Measurements from ENCODE around the gene TMCC2.

GRCh38 chr1:205258261-205258691 lies 30.5 kb downstream of the TMCC2 start:
- no peak for TF ChIP-seq CTCF (IDR thresholded peaks at IDR 0.05 in 2 of 3, conservative IDR thresholded peaks at IDR 0.05 in 1 of 3; ENCODE audit: borderline replicate concordance in 1 of 3, insufficient read depth in 1 of 3, low read depth in 2 of 3, low read length in 2 of 3)
- TF ChIP-seq POLR2AphosphoS5 (IDR thresholded peaks at IDR 0.05; ENCODE audit: low read depth, low read length) = no peak
- no peak for TF ChIP-seq SRF (IDR thresholded peaks at IDR 0.05; ENCODE audit: low read depth)
- TF ChIP-seq MAX (IDR thresholded peaks at IDR 0.05) = peak; percentile 17; the same call in 1 of the 2 replicates
- no peak for TF ChIP-seq ATF3 (IDR thresholded peaks at IDR 0.05)
- no peak for TF ChIP-seq POLR2A (IDR thresholded peaks at IDR 0.05; ENCODE audit: borderline replicate concordance, extremely low read depth, insufficient read depth, insufficient read length)
- no peak for TF ChIP-seq EZH2phosphoT487 (IDR thresholded peaks at IDR 0.05; ENCODE audit: borderline replicate concordance)
- TF ChIP-seq REST (IDR thresholded peaks at IDR 0.05; ENCODE audit: low read depth) = no peak
- peak; percentile 38; the same call in 1 of the 2 replicates for TF ChIP-seq FOSL1 (IDR thresholded peaks at IDR 0.05; ENCODE audit: low read depth)
- TF ChIP-seq EZH2 (IDR thresholded peaks at IDR 0.05) = no peak
- no peak for TF ChIP-seq ELF1 (IDR thresholded peaks at IDR 0.05; ENCODE audit: borderline replicate concordance, low read depth)
- no peak for TF ChIP-seq CEBPB (IDR thresholded peaks at IDR 0.05; ENCODE audit: low read depth)
